Middle frontal gyrus (tissue), 1 donor: Measurements from ENCODE around the gene CETP.
"Not testable (repeated sequence)": the region's sequence is repeated elsewhere in the genome, so short reads cannot be mapped to it uniquely, and the experiment has no call there.

ENCODE experiments used
- DNase-seq: peaks from one replicate; pipeline ENCODE4 v3.0.0-alpha.2; 2015; ENCODE audit warnings: low spot score; ENCODE audit errors: extremely low spot score

Gene CETP

DNA sequence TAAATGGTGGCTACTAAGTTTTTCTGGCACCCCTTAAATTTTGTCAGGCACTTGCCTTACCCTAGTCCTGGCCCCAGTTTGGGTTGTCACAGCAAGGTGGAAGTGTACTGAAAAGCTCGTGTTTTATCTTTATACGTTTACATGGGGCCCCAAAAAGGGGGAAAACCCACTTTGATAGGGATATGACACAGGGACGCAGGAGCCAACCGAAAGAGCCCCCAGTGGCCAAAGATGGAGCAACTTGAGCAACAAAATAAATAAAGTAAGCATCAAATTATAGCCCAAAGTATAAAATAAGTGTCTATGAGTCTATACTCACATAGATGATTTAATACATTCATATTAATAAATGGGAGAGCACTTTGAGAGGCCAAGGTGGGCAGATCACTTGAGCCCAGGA lies 5.0 kb upstream of the CETP start:
- DNase-seq = no peak

DNA sequence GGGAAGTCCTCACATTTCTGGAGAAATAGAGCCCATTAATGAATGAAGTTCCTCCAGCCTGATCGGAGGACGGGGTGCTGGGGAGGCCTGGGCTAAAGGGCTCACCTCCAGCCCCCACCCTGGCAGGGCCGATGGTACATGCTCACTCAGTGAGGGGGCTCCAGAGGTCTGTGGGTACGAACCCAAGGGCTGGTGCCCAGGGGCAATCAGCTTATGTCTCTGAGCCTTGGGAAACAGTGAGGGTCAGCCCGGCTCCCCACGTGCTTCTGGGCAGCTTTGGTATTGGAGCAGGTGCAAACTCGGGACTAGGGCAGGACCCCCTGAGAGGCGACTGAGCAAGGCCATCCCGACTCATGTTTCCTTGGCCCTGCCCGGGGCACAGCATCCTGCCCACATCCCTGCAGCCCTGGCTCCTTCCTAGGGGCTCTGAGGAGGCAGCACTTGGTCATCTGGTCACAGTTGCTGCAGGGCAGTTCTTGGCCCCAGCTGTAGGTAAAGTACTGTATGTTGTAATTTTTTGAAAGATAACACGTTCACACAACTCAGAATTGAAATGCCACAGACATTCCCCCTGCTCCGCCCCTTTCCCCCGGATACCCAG lies 969 bp upstream of the CETP start:
- no peak for DNase-seq

DNA sequence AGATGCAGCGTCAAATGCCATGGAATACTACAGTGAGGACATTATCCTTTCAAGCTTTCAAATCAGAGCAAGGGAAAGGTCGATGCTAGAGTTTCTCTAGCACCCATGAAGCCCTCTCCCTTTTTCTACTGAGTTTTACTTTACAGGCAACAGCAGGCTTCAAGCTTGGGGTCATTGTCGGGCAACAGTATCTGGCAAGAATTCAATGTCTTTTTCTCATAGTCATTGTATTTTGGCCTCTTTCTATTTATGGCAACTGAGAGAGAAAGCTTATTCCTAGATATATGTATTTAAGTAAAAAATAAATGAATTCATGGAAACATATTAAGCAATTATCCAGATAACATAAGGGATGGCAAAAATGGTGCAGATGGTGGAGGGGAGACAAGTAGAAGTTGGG lies 364 bp upstream of the CETP start:
- no peak for DNase-seq

GRCh38 chr16:56964243-56965148 lies 2.7 kb downstream of the CETP start:
- DNase-seq = no peak

DNA sequence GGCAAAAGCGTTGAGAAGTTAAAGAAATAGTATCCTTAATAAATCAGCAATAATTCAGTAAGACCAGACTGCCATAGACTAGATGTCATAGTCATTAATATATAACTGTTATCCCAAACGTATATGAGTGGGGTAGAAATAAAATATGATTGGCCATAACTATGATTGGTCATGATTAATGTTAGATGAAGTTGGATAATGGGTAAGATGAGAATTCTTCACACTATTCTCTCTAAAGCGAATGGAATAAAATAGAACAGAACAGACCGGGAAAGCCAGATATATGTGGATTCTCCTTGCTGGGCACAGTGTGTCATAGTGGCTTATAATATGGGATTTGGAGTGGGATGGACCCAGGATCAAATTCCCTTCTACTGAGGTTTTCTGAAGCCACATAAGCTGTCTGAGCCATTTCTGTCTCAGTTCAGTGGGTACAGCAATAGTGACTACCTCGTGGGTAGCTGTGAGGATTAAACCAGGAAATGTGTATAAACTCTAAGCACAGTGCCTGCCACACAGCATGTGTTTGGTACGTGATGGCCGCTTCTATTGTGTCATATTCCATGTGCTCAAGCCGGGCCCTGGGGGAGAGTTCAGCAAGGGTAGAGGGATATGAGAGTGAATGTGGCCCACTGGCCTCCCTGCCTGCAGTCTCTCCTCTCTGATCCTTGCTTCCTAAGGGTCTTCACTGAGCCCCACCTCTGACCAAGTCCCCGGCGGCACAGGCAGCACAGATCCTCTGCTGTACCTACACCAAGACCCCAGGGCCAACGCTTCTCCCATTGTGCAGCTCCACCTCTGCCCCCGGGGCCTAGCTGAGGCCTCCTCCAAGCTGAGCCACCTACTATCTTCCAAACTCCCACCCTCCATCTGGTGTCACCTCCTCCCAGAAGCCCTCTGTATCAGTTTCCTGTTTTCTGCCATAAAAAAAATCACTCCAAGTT lies 3.7 kb downstream of the CETP start:
- DNase-seq = no peak

- no peak for DNase-seq
Measured at GRCh38 chr16:56966093-56966475, 4.3 kb downstream of the CETP start.

- DNase-seq = no peak
Measured at GRCh38 chr16:56967733-56968132, 6.0 kb downstream of the CETP start.

DNA sequence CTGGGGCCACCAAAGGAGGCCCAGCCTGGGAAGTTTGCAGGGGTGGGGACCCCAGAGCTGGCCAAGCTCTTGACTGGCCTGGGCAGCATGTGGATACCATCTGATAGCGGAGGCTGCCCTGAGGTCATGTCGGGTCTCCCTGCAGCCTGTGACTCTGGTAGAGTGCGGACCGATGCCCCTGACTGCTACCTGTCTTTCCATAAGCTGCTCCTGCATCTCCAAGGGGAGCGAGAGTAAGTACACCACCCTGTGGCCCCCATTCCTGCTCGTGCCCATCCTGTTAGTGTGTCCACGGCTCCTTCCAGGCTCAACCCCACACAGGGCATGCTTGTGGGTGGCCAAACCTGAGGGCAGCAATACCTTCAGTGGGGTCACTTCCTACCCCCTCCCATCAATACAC lies 8.0 kb downstream of the CETP start:
- no peak for DNase-seq

DNA sequence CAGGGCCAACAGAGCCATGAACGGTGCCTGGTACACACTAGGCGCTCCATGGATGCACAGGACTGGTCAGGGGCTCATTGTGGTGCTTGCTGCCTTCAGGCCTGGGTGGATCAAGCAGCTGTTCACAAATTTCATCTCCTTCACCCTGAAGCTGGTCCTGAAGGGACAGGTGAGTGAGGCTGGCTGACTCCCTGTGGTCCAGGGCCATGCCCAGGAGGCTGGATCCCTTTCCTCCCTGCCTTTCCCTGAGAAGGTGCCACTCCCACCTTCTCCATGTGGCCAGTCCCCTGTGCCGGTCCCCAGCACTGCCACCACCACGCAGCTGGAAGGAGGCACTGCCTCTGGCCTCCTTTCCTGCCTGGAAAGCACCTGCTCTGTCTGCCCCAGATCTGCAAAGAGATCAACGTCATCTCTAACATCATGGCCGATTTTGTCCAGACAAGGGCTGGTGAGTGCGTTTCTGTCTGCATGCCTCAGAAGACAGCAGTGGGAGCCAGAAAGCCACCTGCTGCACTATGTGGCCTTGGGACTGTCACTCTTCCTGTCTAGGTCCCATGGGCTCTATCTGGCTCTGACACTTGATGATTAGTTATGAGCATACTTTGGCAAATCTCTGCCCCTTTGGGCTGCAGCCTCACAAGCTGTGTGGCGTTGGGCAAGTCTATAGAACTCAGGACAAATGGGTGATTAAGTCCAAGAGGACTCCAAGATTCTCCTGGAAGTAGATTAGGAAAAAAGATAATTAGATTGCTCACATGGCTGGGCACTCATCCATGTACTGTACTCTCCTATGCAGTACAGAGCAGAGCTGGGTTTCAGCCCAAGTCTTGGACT lies 9.4 kb downstream of the CETP start:
- no peak for DNase-seq

DNA sequence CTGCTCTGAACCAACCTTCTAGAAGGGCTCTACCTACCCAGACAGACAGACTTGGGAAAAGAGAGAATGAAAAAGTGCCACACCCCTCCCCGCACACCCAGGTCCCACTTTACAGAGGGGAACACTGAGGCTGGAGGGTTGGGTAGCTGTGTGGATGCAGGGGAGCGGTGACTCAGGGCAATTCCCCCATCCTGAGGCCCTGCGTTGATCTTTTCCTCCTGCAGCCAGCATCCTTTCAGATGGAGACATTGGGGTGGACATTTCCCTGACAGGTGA lies 10.0 kb downstream of the CETP start:
- DNase-seq = no peak

- DNase-seq = no peak
Measured at GRCh38 chr16:56972403-56973293, 10.9 kb downstream of the CETP start.

- DNase-seq = no peak
Measured at GRCh38 chr16:56973294-56973689, 11.5 kb downstream of the CETP start.

DNA sequence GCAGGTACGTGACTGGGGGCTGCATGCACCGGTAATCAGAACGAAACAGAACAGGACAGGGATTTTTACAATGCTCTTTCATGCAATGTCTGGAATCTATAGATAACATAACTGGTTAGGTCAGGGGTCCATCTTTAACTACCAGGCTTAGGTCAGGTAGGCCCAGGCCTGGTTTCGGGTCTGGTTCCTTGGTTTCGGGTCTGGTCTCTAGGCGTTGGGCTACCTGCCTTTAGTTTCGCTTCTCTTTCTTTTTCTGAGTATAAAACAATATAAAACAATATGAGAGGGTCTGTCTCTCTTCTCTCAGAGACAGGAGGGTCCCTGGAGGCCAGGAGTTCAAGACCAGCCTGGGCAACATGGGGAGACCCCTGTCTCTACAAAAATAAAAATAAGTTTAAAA lies 12.1 kb downstream of the CETP start:
- not testable (repeated sequence) for DNase-seq

- no peak for DNase-seq
Measured at GRCh38 chr16:56974549-56975300, 13.0 kb downstream of the CETP start.

DNA sequence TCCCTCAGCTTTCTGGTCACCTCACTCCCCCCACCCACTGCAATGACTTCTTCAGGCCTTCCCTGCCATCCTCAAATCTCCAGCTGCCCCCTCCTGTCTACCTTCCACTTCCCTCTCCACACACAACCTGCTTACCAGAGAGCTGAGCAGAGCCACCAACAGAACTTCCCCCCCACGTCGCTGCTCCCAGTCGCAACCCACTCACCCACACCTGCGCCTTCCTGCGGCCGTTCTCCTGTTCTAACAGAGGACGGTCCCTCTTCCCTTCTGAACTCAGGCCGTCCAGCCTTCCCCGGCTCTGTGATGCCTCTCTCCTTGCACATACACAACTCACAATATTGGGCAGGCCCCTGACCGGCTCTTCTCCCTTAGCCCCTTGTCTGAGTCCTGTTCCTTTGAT lies 14.0 kb downstream of the CETP start:
- DNase-seq = no peak

DNA sequence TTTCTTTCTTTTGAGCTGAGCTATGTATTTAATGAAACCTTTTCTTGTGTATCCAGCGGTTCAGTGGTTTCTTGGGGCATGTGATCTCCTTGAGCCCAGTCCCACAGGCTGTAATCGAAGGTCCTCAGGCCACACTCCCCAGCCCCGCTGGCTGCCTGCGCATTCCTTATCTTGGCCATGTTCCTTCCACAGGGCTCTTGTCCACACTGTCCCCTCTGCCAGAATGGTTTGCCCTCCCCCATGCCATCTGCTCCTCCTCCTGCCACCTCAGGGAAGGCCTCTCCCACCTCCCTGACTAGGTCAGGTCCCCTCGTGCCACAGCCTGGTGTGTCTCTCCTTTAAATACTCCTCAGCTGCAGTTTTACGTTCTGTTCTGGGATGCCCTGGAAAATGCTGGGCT lies 15.5 kb downstream of the CETP start:
- DNase-seq = no peak

DNA sequence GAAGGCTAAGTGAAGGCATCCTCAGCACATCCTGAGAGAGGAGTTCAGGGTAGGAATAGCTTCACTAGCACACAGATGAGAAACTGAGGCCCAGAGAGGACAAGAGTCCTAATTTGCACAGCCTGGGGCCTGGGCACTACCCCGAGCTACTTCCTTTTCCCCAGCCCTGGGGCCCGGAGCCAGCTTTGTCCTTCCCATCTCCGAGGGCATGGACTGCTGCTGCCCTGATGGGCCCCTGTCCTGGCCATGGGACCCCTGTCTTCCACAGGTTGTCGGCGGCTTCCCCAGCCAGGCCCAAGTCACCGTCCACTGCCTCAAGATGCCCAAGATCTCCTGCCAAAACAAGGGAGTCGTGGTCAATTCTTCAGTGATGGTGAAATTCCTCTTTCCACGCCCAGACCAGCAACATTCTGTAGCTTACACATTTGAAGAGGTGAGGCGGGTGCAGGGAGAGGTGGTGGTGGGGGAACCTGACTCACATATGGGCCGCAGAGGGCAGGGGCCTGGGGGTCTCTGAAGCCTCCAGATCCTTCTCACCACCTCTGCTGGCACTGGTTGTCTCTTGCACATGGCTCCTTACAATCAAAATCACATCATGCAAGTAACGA lies 16.2 kb downstream of the CETP start:
- no peak for DNase-seq

GRCh38 chr16:56980201-56980535 lies 18.4 kb downstream of the CETP start:
- no peak for DNase-seq
